GM20431 (cell line): ENCODE measurements around the gene DPF3.

Source experiments
- in situ Hi-C: fragments of 300-500 bp; cut with MseI, MboI; formaldehyde crosslinking; loops from one replicate; pipeline ENCODE4 v1.15.0; 2020; ENCODE audit warnings: low sequenced_read_pairs; ENCODE audit not compliant: unreplicated experiment

DPF3 gene

GRCh38 chr14:72893636-72894322, at the start of gene DPF3:
Gene DPF3, minus strand, starts transcription at chr14:72894101. Its CDS starts 13 bp downstream, at chr14:72894088.
- in situ Hi-C loops = no loop called here

- in situ Hi-C loops = no loop called here
These were observed 49.0 kb upstream of the DPF3 start for GRCh38 chr14:72942934-72943333.

DNA sequence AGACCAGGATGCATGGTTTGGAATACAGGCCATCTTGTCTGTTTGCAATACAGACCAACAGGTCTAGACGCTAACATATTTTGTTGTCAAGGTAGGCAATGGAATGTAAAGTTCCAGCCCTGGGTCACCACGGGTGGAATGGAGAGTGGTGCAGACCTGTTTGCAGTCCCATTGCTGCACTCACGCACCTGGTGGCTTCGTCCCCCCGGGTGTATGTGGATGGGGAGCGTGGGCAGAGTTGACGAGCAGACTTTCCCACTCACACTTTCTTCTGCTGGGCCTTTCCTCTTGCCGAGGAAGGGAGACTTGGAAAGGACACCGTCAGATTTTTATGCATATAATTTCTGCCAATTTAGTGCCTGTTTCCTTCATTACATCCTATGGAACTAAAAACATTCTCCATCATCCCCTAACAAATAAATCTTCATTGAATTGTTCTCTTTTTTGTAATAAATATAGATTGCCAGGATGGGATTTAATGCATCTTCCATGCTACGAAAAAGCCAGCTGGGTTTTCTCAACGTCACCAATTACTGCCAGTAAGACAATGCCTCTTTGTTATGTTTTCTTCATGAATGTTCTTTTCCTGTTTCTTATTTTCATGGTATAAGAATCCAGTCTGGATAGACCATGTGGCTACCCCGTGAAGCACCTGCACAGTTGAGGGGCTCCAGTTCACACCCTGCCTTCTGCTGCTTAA, 47.5 kb upstream of the DPF3 start:
- in situ Hi-C loops = no loop called here

DNA sequence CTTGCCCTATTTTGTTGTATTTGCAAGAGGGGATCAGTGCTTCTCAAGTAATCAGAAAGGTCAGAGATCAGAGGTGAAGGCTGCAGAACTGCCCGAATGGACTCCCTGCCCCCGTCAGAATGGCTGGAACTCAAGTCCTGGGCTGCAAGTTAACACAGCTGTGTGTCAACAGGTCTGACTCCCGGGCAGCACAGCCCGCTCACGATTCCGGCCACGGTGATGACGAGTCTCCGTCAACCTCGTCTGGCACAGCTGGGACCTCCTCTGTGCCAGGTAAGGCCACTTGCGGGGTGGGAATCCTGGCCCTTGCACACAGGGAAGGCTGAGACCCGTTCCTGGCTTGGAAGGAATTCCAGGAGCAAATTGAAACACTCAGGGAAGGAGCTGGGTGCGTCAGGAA, 45.7 kb upstream of the DPF3 start:
- in situ Hi-C loops = no loop called here

GRCh38 chr14:72932893-72933292, 39.0 kb upstream of the DPF3 start:
- in situ Hi-C loops = no loop called here

- in situ Hi-C loops = no loop called here
These were observed 35.6 kb upstream of the DPF3 start for GRCh38 chr14:72929316-72930080.

GRCh38 chr14:72928872-72929271, 35.0 kb upstream of the DPF3 start:
- in situ Hi-C loops = no loop called here

- in situ Hi-C loops = no loop called here
These were observed 32.6 kb upstream of the DPF3 start, which contains the start of gene DCAF4 for GRCh38 chr14:72926292-72927028. Gene DCAF4, plus strand, starts transcription at chr14:72926464. Its CDS starts 11,515 bp downstream, at chr14:72937979.

DNA sequence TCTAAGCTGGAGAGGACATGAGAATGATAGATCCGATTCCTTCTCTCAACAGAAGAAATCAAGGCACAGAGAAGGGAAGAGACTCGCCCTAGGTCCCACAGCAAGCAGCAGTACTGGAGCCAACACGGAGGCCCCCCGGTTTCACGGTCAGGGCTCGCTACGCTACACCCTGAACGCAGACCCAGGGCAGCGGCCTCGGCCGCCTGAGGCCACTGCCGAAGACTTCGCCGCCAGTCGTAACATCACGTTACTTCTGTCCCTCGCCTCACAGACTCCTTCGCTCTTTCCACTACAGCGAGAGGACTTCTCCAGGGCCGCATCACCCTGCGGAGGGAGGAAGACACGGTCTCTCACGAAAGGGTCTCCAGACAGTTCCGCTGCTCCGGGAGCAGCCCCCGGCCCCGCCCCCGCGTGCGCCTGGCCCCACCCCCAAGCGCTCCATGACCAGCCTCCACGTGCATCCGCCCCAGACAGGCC, 32.0 kb upstream of the DPF3 start:
- in situ Hi-C loops = no loop called here

GRCh38 chr14:72925171-72925759, 31.4 kb upstream of the DPF3 start:
- in situ Hi-C loops = no loop called here

- in situ Hi-C loops = no loop called here
These were observed 30.4 kb upstream of the DPF3 start for GRCh38 chr14:72924337-72924736.

GRCh38 chr14:72921396-72921795, 27.5 kb upstream of the DPF3 start:
- in situ Hi-C loops = no loop called here

DNA sequence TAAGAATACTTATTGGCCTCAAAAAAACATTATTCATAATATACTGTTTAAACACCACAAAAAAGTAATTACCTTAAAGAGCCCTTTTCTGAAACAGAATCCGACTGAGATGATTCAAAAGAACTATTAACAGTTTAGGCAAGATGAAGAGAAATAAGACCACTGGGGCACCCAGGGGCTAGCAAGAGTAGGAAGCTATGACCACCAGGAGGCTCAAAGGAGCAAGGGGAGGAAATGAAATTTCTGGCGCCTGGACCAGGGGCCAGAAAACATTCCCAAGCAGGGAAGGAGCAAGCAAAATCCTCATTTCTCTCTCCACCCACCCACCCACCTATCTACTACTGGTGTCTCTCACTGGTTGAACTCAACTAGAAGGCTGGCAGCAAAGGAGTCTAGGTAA, 26.1 kb upstream of the DPF3 start:
- in situ Hi-C loops = no loop called here

- in situ Hi-C loops = no loop called here
These were observed 23.3 kb upstream of the DPF3 start for GRCh38 chr14:72917094-72917802.

GRCh38 chr14:72916174-72916573, 22.3 kb upstream of the DPF3 start:
- in situ Hi-C loops = no loop called here

GRCh38 chr14:72913809-72914208, 19.9 kb upstream of the DPF3 start:
- in situ Hi-C loops = no loop called here

DNA sequence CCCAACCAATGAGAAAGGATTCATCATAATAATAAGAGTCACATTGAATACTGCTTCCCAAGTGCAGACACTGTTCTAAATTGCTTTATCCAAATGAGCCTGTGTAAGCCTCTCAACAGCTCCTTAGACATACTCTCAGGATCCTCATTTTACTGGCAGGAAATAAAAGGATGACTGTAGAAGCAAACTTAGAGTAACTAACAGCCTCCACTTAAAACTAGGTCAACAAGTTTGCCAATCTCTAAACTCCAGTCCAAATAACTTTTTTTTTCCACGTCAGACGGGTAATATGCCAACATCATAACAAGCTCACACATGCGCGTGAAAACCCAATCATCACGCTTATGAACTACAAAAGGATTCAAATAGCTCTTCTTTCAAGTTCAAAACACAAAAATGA, 15.3 kb upstream of the DPF3 start:
- in situ Hi-C loops = loop anchor here (10.0 kb wide), 1 partner anchor 384 kb away; no protein-coding TSS in a partner anchor

DNA sequence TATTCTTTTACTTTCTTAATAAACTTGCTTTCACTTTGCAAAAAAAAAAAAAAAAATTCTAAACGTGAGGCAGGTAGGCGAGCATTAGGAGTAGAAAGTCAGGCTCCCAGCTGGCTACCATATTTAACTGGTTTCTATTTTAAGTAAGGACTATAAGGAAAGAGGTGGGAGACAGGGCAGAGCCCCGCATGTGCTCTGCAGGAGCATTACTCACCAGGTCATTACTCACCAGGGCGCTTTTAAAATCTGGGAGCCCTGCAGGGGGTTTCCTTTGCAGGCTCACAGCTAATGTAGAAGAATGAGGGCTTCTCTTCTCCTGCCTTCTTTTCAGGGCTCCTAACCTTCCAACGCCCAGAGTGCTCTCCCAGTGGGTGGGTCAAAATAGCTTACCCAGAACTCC, 14.0 kb upstream of the DPF3 start:
- in situ Hi-C loops = loop anchor here (10.0 kb wide), 1 partner anchor 383 kb away; no protein-coding TSS in a partner anchor

DNA sequence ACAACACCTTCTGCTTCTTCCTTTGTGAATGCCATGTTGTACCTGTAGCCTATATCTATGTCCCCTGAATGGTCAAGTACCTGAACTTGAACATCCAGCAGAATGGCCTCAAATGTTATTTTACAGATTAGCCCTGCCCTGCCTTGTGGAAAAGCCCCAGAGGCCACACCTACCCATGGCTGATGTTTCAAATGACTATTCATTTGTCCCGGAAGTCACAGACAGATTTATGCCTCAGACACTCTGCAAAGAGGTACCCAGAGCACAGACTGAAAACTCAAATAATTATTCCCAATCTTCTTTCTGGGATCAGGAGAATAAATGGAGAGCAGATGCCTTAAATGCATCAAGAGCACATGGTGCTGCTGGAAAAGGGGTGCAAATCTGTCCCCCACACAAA, 13.0 kb upstream of the DPF3 start:
- in situ Hi-C loops = loop anchor here (10.0 kb wide), 1 partner anchor 382 kb away; no protein-coding TSS in a partner anchor
